GM23338 (cell line): ENCODE results near the gene GGCT. TPM values are rescaled to one million over a fixed set of nuclear protein-coding genes. Genes with fewer than 3 reads are reported as not detected.

ENCODE experiments used
- ATAC-seq: fragments of 200-7000 bp; cut with Tn5 transposase; 3 replicates; pipeline ENCODE4 v1.9.1; 2020
- DNase-seq: peaks from one replicate; pipeline ENCODE4 v3.0.0-alpha.2; 2015; ENCODE audit warnings: low spot score
- H2AFZ ChIP-seq: fragments of 200-600 bp; sonication (generic); 2 replicates; pipeline ENCODE4 v1.8.0; 2016; ENCODE audit warnings: antibody characterized with exemption, mild to moderate bottlenecking, moderate library complexity
- H3F3A ChIP-seq: fragments of 200-600 bp; sonication (generic); replicated peaks from 2 replicates; pipeline ENCODE4 v1.8.0; 2017; ENCODE audit warnings: antibody characterized with exemption, mixed run types, low read depth
- H3K27ac ChIP-seq: fragments of 200-600 bp; sonication (generic); 2 replicates; pipeline ENCODE4 v1.6.1; 2016; ENCODE audit warnings: low read depth
- H3K27me3 ChIP-seq: fragments of 200-600 bp; sonication (generic); 2 replicates; pipeline ENCODE4 v1.8.0; 2016; ENCODE audit warnings: mild to moderate bottlenecking, mixed run types, moderate library complexity; ENCODE audit not compliant: insufficient read depth
- H3K36me3 ChIP-seq: fragments of 200-600 bp; sonication (generic); 2 replicates; pipeline ENCODE4 v1.8.0; 2016; ENCODE audit warnings: mild to moderate bottlenecking; ENCODE audit not compliant: insufficient read depth
- H3K4me1 ChIP-seq: fragments of 200-600 bp; sonication (generic); 2 replicates; pipeline ENCODE4 v1.8.0; 2016; ENCODE audit warnings: mild to moderate bottlenecking, moderate library complexity; ENCODE audit not compliant: insufficient read depth
- H3K4me2 ChIP-seq: fragments of 200-600 bp; sonication (generic); 2 replicates; pipeline ENCODE4 v1.7.1; 2017; ENCODE audit warnings: mixed run types
- H3K4me3 ChIP-seq: fragments of 200-600 bp; sonication (generic); 2 replicates; pipeline ENCODE4 v1.6.1; 2016; ENCODE audit warnings: mixed run types
- H3K79me2 ChIP-seq: fragments of 200-600 bp; sonication (generic); replicated peaks from 2 replicates; pipeline ENCODE4 v1.8.0; 2017; ENCODE audit warnings: mild to moderate bottlenecking; ENCODE audit not compliant: insufficient read depth
- H3K9me2 ChIP-seq: fragments of 200-600 bp; sonication (generic); 2 replicates; pipeline ENCODE4 v1.8.0; 2017; ENCODE audit not compliant: insufficient read depth
- H4K20me1 ChIP-seq: fragments of 200-600 bp; sonication (generic); replicated peaks from 2 replicates; pipeline ENCODE4 v1.8.0; 2017; ENCODE audit warnings: mild to moderate bottlenecking; ENCODE audit not compliant: insufficient read depth
- H3K27ac Mint-ChIP-seq: 2 replicates; pipeline ENCODE4 v1.8.0; 2020; ENCODE audit warnings: inconsistent platforms, mild to moderate bottlenecking, moderate library complexity, mixed read lengths
- H3K27me3 Mint-ChIP-seq: 3 replicates; pipeline ENCODE4 v1.8.0; 2022; ENCODE audit warnings: low read depth, mild to moderate bottlenecking, moderate library complexity, mixed read lengths, inconsistent platforms; ENCODE audit not compliant: insufficient read depth, poor library complexity
- H3K36me3 Mint-ChIP-seq: 3 replicates; pipeline ENCODE4 v1.8.0; 2021; ENCODE audit warnings: low read depth, mild to moderate bottlenecking, inconsistent platforms, moderate library complexity, mixed read lengths
- H3K4me1 Mint-ChIP-seq: 3 replicates; pipeline ENCODE4 v1.8.0; 2020; ENCODE audit warnings: mild to moderate bottlenecking, inconsistent platforms, mixed read lengths
- H3K4me3 Mint-ChIP-seq: 3 replicates; pipeline ENCODE4 v1.8.0; 2021; ENCODE audit warnings: moderate library complexity, mild to moderate bottlenecking, inconsistent platforms, mixed read lengths
- H3K9me3 Mint-ChIP-seq: 3 replicates; pipeline ENCODE4 v1.8.0; 2020; ENCODE audit warnings: moderate library complexity, mild to moderate bottlenecking, inconsistent platforms, mixed read lengths
- CREB1 ChIP-seq: fragments of 250-450 bp; sonication (Bioruptor Pico); IDR thresholded peaks from 2 replicates; pipeline ENCODE4 v1.5.0; 2020; ENCODE audit warnings: low read depth, mild to moderate bottlenecking, moderate library complexity
- EZH2 ChIP-seq: fragments of 200-600 bp; sonication (generic); IDR thresholded peaks from one replicate; pipeline ENCODE4 v1.8.0; 2017; ENCODE audit warnings: antibody characterized with exemption, mild to moderate bottlenecking, low read depth; ENCODE audit not compliant: unreplicated experiment
- EZH2phosphoT487 ChIP-seq: fragments of 200-600 bp; sonication (generic); IDR thresholded peaks from one replicate; pipeline ENCODE4 v1.8.1; 2018; ENCODE audit warnings: antibody characterized with exemption; ENCODE audit not compliant: unreplicated experiment
- JUNB ChIP-seq: IDR thresholded peaks from one replicate; pipeline ENCODE4 v1.6.1; 2016; ENCODE audit warnings: antibody characterized with exemption; ENCODE audit not compliant: unreplicated experiment
- NANOG ChIP-seq: IDR thresholded peaks from 2 replicates; pipeline ENCODE4 v1.6.1; 2016; ENCODE audit warnings: antibody characterized with exemption, borderline replicate concordance
- POLR2AphosphoS5 ChIP-seq: IDR thresholded peaks from 2 replicates; pipeline ENCODE4 v1.6.1; 2016; ENCODE audit warnings: antibody characterized with exemption, low read depth
- STAT1 ChIP-seq: IDR thresholded peaks from one replicate; pipeline ENCODE4 v1.6.1; 2016; ENCODE audit warnings: antibody characterized with exemption; ENCODE audit not compliant: unreplicated experiment
- ZNF114 ChIP-seq: fragments of 250-450 bp; sonication (Bioruptor Pico); IDR thresholded peaks from 2 replicates; pipeline ENCODE4 v1.5.0; 2020; ENCODE audit warnings: mild to moderate bottlenecking, moderate library complexity
- ZNF331 ChIP-seq: fragments of 250-450 bp; sonication (Bioruptor Pico); IDR thresholded peaks from 2 replicates; pipeline ENCODE4 v1.5.0; 2020; ENCODE audit warnings: low read depth, mild to moderate bottlenecking, moderate library complexity
- polyA plus RNA-seq: library from polyadenylated mRNA; unstranded; fragments of >200 nt; fragmentation: Nextera tagmentation; extraction: Ambion mirVana; gene quantifications from 2 replicates; pipeline ENCODE4 v1.2.1, GENCODE V29; 2016
- total RNA-seq: library from RNA; depleted of rRNA; stranded (reverse); fragments of >200 nt; shearing (Covaris generic); gene quantifications from 2 replicates; pipeline ENCODE4 v1.2.3, GENCODE V29; 2014
- TF ChIP-seq, protein P1 (sequence below): IDR thresholded peaks from one replicate; pipeline ENCODE4 v1.6.1; 2018; ENCODE audit warnings: antibody characterized with exemption; ENCODE audit not compliant: unreplicated experiment
- TF ChIP-seq, protein P2 (sequence below): IDR thresholded peaks from 2 replicates; pipeline ENCODE4 v1.6.1; 2016; ENCODE audit warnings: antibody characterized with exemption
- TF ChIP-seq, protein P3 (sequence below): fragments of 250-450 bp; sonication (Bioruptor Pico); IDR thresholded peaks from 2 replicates; pipeline ENCODE4 v1.5.0; 2020; ENCODE audit warnings: mild to moderate bottlenecking, moderate library complexity
- TF ChIP-seq, protein P4 (sequence below), 2 experiments: fragments of 200-600 bp in 1 of 2; sonication (generic) in 1 of 2; conservative IDR thresholded peaks; 2 replicates each; pipeline versions ENCODE4 v1.5.1 to v1.6.1; 2016 to 2017; ENCODE audit warnings: antibody characterized with exemption in 2 of 2, low read depth in 2 of 2, mild to moderate bottlenecking in 2 of 2, moderate library complexity in 1 of 2

The GGCT gene
- total and polyA plus RNA-seq, 2 experiments from 2014 or later, result 104 to 229 TPM

DNA sequence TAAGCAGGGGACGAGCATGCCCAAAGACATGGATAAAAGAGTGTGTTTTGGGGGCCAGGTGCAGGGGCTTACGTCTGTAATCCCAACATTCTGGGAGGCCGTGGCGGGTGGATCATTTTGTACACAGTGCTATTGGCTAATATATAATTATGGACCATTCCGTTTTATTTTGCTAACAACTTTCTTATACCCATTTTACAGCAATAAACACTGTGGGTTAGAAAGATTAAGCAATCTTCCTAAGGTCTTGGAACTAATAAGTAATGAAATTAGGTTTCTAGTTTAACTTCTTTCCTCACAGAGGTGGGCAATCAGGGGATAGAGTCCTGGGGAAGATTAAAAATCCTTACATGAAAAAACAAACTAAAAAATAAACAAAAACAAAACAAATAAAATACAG is 3.4 kb downstream of the GGCT start:
- no peak overlapping the region for H3K27ac ChIP-seq
- H3K36me3 Mint-ChIP-seq, result peaks cover 67% of the 10 kb centered on the region
- peaks cover 6% of the 10 kb centered on the region; the same call in 2 of the 3 replicates for H3K9me3 Mint-ChIP-seq
- H3K27me3 Mint-ChIP-seq, result peaks cover 10% of the 10 kb centered on the region
- peaks cover 17% of the 10 kb centered on the region for H3K4me1 ChIP-seq
- H3K27me3 ChIP-seq, result no peaks in the 10 kb centered on the region
- no peaks in the 10 kb centered on the region for H3K9me2 ChIP-seq
- peaks cover 62% of the 10 kb centered on the region for H3K79me2 ChIP-seq
- ATAC-seq, result no peak
- H3K4me3 Mint-ChIP-seq, result no peak overlapping the region
- H3K4me2 ChIP-seq, result no peak overlapping the region
- H2AFZ ChIP-seq, result no peak overlapping the region
- no peak for DNase-seq
- TF ChIP-seq ZNF331 (CRISPR knock-in tag) (no peak), ZNF114 (CRISPR knock-in tag) (no peak), EZH2phosphoT487 (no peak), EZH2 (no peak), JUNB (no peak), NANOG (no peak), STAT1 (no peak), POLR2AphosphoS5 (no peak), CREB1 (CRISPR knock-in tag) (no peak)
- TF ChIP-seq, protein P1, sequence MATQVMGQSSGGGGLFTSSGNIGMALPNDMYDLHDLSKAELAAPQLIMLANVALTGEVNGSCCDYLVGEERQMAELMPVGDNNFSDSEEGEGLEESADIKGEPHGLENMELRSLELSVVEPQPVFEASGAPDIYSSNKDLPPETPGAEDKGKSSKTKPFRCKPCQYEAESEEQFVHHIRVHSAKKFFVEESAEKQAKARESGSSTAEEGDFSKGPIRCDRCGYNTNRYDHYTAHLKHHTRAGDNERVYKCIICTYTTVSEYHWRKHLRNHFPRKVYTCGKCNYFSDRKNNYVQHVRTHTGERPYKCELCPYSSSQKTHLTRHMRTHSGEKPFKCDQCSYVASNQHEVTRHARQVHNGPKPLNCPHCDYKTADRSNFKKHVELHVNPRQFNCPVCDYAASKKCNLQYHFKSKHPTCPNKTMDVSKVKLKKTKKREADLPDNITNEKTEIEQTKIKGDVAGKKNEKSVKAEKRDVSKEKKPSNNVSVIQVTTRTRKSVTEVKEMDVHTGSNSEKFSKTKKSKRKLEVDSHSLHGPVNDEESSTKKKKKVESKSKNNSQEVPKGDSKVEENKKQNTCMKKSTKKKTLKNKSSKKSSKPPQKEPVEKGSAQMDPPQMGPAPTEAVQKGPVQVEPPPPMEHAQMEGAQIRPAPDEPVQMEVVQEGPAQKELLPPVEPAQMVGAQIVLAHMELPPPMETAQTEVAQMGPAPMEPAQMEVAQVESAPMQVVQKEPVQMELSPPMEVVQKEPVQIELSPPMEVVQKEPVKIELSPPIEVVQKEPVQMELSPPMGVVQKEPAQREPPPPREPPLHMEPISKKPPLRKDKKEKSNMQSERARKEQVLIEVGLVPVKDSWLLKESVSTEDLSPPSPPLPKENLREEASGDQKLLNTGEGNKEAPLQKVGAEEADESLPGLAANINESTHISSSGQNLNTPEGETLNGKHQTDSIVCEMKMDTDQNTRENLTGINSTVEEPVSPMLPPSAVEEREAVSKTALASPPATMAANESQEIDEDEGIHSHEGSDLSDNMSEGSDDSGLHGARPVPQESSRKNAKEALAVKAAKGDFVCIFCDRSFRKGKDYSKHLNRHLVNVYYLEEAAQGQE, result no peak
- TF ChIP-seq, protein P2, sequence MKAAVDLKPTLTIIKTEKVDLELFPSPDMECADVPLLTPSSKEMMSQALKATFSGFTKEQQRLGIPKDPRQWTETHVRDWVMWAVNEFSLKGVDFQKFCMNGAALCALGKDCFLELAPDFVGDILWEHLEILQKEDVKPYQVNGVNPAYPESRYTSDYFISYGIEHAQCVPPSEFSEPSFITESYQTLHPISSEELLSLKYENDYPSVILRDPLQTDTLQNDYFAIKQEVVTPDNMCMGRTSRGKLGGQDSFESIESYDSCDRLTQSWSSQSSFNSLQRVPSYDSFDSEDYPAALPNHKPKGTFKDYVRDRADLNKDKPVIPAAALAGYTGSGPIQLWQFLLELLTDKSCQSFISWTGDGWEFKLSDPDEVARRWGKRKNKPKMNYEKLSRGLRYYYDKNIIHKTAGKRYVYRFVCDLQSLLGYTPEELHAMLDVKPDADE, result no peak
- TF ChIP-seq, protein P3, sequence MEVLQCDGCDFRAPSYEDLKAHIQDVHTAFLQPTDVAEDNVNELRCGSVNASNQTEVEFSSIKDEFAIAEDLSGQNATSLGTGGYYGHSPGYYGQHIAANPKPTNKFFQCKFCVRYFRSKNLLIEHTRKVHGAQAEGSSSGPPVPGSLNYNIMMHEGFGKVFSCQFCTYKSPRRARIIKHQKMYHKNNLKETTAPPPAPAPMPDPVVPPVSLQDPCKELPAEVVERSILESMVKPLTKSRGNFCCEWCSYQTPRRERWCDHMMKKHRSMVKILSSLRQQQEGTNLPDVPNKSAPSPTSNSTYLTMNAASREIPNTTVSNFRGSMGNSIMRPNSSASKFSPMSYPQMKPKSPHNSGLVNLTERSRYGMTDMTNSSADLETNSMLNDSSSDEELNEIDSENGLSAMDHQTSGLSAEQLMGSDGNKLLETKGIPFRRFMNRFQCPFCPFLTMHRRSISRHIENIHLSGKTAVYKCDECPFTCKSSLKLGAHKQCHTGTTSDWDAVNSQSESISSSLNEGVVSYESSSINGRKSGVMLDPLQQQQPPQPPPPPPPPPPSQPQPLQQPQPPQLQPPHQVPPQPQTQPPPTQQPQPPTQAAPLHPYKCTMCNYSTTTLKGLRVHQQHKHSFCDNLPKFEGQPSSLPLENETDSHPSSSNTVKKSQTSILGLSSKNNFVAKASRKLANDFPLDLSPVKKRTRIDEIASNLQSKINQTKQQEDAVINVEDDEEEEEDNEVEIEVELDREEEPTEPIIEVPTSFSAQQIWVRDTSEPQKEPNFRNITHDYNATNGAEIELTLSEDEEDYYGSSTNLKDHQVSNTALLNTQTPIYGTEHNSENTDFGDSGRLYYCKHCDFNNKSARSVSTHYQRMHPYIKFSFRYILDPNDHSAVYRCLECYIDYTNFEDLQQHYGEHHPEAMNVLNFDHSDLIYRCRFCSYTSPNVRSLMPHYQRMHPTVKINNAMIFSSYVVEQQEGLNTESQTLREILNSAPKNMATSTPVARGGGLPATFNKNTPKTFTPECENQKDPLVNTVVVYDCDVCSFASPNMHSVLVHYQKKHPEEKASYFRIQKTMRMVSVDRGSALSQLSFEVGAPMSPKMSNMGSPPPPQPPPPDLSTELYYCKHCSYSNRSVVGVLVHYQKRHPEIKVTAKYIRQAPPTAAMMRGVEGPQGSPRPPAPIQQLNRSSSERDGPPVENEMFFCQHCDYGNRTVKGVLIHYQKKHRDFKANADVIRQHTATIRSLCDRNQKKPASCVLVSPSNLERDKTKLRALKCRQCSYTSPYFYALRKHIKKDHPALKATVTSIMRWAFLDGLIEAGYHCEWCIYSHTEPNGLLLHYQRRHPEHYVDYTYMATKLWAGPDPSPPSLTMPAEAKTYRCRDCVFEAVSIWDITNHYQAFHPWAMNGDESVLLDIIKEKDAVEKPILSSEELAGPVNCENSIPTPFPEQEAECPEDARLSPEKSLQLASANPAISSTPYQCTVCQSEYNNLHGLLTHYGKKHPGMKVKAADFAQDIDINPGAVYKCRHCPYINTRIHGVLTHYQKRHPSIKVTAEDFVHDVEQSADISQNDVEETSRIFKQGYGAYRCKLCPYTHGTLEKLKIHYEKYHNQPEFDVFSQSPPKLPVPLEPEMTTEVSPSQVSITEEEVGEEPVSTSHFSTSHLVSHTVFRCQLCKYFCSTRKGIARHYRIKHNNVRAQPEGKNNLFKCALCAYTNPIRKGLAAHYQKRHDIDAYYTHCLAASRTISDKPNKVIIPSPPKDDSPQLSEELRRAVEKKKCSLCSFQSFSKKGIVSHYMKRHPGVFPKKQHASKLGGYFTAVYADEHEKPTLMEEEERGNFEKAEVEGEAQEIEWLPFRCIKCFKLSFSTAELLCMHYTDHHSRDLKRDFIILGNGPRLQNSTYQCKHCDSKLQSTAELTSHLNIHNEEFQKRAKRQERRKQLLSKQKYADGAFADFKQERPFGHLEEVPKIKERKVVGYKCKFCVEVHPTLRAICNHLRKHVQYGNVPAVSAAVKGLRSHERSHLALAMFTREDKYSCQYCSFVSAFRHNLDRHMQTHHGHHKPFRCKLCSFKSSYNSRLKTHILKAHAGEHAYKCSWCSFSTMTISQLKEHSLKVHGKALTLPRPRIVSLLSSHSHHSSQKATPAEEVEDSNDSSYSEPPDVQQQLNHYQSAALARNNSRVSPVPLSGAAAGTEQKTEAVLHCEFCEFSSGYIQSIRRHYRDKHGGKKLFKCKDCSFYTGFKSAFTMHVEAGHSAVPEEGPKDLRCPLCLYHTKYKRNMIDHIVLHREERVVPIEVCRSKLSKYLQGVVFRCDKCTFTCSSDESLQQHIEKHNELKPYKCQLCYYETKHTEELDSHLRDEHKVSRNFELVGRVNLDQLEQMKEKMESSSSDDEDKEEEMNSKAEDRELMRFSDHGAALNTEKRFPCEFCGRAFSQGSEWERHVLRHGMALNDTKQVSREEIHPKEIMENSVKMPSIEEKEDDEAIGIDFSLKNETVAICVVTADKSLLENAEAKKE (CRISPR knock-in tag), result no peak
- TF ChIP-seq, protein P4, sequence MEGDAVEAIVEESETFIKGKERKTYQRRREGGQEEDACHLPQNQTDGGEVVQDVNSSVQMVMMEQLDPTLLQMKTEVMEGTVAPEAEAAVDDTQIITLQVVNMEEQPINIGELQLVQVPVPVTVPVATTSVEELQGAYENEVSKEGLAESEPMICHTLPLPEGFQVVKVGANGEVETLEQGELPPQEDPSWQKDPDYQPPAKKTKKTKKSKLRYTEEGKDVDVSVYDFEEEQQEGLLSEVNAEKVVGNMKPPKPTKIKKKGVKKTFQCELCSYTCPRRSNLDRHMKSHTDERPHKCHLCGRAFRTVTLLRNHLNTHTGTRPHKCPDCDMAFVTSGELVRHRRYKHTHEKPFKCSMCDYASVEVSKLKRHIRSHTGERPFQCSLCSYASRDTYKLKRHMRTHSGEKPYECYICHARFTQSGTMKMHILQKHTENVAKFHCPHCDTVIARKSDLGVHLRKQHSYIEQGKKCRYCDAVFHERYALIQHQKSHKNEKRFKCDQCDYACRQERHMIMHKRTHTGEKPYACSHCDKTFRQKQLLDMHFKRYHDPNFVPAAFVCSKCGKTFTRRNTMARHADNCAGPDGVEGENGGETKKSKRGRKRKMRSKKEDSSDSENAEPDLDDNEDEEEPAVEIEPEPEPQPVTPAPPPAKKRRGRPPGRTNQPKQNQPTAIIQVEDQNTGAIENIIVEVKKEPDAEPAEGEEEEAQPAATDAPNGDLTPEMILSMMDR (conservative IDR thresholded peaks at IDR 0.05; ENCODE audit: low read depth in 2 of 2), result no peak
- H3K27ac Mint-ChIP-seq, result no peak overlapping the region
- H3K4me3 ChIP-seq, result no peak overlapping the region
- peaks cover 14% of the 10 kb centered on the region for H3K36me3 ChIP-seq
- H3F3A ChIP-seq, result 0 out of 2 replicates have a peak, but pooled peaks cover 2% of the 10 kb centered on the region
- H3K4me1 Mint-ChIP-seq, result peaks cover 26% of the 10 kb centered on the region
- peaks cover 26% of the 10 kb centered on the region for H4K20me1 ChIP-seq
